H1 (cell line): ENCODE results near the gene AGPAT3.

ENCODE experiments used
- CTCF ChIP-seq, 3 experiments: IDR thresholded peaks; 1 replicate in 2 of 3; 2 replicates in 1 of 3; pipeline versions ENCODE4 v1.5.1 to v1.6.1; 2011; ENCODE audit warnings: low read length in 3 of 3, mild to moderate bottlenecking in 3 of 3, inconsistent platforms in 2 of 3, low read depth in 1 of 3, moderate library complexity in 1 of 3; ENCODE audit not compliant: insufficient read depth in 1 of 3; ENCODE audit errors: control extremely low read depth in 1 of 3
- E2F6 ChIP-seq: IDR thresholded peaks from 2 replicates; pipeline ENCODE4 v1.6.1; 2012; ENCODE audit warnings: inconsistent platforms
- POLR2AphosphoS5 ChIP-seq: IDR thresholded peaks from 2 replicates; pipeline ENCODE4 v1.6.1; 2011; ENCODE audit warnings: low read depth, low read length
- TEAD4 ChIP-seq: IDR thresholded peaks from 2 replicates; pipeline ENCODE4 v1.6.1; 2012; ENCODE audit warnings: low read depth, low read length, inconsistent platforms, mixed read lengths

GRCh38 chr21:43933199-43933598 is 68.2 kb downstream of the AGPAT3 start:
- TF ChIP-seq E2F6 = 0 out of 2 replicates have a peak, but pooled peaks have one; percentile 20
- TF ChIP-seq POLR2AphosphoS5 = no peak
- no peak for TF ChIP-seq CTCF (IDR thresholded peaks at IDR 0.05; ENCODE audit: control extremely low read depth in 1 of 3, insufficient read depth in 1 of 3, low read depth in 1 of 3, low read length in 3 of 3)
- TF ChIP-seq TEAD4 = no peak
